Panc1 (cell line): ENCODE measurements around the gene MBTD1.

Experiments
- POLR2AphosphoS5 ChIP-seq: IDR thresholded peaks from 2 replicates; pipeline ENCODE4 v1.6.1; 2012; ENCODE audit warnings: mild to moderate bottlenecking, low read depth, low read length, moderate library complexity
- SIN3A ChIP-seq: IDR thresholded peaks from 2 replicates; pipeline ENCODE4 v1.6.1; 2012; ENCODE audit warnings: low read depth, mild to moderate bottlenecking, low read length, moderate library complexity, borderline replicate concordance; ENCODE audit not compliant: insufficient read depth
- TF ChIP-seq, protein P1 (sequence below): fragments of 450-650 bp; IDR thresholded peaks from 2 replicates; pipeline ENCODE4 v1.5.1; 2017; ENCODE audit warnings: mild to moderate bottlenecking

DNA sequence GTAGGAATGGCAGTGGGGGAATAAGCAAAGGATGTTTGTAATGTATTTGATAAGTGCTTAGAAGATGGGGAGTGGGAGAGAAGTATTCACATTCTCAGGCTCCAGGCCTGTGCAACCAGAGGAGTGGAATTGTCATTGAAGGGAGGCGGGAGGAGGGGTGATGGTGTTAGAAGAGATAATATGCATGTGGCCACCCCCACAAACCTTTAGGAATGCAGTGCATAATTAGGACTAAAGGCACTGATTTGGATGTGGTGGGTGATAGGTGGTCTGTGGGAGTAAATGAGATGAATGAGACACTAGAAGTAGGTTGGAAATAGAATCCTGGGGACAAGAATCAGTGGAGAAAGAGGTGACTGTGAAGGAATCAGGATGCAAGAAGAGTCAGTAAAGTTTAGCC is 27.6 kb upstream of the MBTD1 start:
- TF ChIP-seq, protein P1, sequence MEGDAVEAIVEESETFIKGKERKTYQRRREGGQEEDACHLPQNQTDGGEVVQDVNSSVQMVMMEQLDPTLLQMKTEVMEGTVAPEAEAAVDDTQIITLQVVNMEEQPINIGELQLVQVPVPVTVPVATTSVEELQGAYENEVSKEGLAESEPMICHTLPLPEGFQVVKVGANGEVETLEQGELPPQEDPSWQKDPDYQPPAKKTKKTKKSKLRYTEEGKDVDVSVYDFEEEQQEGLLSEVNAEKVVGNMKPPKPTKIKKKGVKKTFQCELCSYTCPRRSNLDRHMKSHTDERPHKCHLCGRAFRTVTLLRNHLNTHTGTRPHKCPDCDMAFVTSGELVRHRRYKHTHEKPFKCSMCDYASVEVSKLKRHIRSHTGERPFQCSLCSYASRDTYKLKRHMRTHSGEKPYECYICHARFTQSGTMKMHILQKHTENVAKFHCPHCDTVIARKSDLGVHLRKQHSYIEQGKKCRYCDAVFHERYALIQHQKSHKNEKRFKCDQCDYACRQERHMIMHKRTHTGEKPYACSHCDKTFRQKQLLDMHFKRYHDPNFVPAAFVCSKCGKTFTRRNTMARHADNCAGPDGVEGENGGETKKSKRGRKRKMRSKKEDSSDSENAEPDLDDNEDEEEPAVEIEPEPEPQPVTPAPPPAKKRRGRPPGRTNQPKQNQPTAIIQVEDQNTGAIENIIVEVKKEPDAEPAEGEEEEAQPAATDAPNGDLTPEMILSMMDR, result no peak
- TF ChIP-seq SIN3A (no peak), POLR2AphosphoS5 (no peak)
